HG03025 (cell line): ENCODE results near the gene RSPO4.
"Not testable (repeated sequence)": the region's sequence is repeated elsewhere in the genome, so short reads cannot be mapped to it uniquely, and the experiment has no call there.

Source experiments
- ATAC-seq: cut with Tn5 transposase; IDR thresholded peaks from one replicate; pipeline ENCODE4 v1.9.1; 2021; ENCODE audit warnings: mild to moderate bottlenecking, moderate library complexity; ENCODE audit not compliant: unreplicated experiment, low FRiP score

Gene RSPO4

DNA sequence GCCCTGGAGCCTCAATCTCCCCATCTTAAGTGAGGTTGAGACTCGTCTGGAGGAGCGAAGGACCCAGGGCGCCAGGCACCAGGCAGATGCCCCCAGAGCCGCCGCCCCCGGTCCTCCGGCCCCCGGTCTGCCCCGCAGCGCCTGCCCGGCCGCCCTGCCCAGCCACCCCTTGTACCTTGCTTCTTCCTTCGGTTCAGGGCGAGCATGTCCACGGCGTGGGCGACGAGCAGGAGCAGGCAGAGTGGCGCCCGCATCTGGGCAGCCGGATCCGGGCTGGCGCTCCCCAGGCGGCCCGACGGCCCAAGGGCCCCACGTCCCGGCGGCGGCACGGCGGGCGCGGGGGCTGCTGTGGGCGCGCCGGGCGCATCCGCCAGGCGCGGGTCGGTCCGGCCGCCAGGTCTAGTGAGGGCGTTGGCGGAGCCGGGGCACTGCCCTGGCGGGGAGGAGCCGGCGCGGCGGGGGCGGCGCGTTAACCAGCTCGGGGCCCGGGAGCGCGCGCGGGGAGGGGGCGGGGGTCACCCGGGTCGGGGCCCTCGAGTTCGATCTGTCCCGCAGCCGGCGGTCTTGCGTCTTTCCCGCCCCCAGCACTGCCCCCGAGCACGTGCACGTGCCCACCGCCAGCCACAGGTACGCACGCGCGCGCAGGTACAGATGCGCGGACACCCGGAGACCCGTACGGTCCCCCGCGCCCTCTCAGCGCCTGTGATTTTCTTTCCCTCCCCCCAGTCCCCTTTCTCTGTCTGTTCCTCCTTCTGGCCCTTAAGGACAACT lies at the start of gene RSPO4:
Gene RSPO4, minus strand, starts transcription at position 401 of the 771 bp plus-strand sequence. Its CDS starts 147 bp downstream, at position 254.
- ATAC-seq: no peak

DNA sequence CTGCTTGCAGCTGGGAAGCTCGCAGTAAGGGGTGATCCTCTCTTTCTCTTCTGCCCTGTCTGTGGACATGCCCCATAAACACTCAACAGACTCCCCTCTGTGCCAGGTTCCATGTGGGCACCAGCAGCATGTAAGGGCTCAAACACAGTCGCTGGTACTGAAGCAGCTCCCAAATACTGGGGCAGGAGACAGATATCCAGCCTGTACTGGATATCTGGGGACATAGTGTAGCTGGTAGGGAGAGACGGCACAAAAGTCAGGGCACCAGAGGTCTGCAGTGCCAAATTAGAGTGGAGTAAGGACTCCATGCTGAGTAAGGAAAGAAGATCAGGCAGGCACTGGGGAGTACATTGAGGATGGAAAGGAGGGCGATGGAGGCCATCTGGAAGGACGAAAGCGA lies 48.3 kb upstream of the RSPO4 start:
- ATAC-seq: no peak

DNA sequence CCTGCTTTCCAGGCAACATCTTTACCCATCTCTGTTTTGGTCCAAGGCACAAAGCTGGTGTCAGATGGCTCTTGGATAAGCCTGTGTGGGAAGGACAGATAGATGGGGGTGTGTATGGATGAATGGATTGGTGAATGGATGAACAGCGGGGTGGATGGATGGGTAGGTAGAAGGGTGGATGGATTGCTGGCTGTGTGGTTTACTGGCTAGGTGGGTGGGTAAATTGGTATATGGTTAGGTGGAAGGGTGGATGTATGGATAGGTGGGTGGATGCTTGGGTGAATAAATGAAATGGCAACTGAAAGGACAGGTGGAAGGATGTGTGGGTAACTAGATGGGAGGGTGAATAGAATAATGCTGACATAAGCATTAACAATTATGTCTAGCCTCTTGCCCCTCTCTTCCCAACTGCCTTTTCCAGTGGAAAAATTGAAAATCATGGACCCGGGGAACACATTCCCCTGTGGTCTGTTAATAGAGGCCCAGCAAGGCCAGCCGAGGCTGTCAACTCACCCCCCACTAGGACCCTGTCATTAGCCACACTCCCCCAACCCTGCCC lies 43.8 kb upstream of the RSPO4 start:
- no peak for ATAC-seq

- no peak for ATAC-seq
Measured at GRCh38 chr20:1041845-1042390, 39.8 kb upstream of the RSPO4 start.

DNA sequence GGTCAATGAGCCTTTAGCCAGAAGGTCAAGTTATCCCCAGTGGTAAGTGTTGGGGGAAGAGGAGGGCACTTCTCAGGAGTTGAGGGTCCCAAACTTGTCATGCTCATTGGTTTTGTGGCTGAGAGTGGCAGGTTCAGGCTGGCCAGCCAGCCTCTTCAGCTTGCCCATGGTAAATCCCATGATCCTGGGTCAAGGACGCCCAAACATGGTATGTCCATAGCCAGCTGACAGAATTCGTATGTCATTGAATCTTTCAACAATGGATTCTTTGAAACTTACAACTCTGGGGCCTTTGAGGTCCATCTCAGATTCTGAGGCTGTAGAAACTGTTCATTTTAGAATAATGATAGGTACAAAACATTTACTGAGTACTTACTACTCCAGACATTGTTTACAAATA lies 36.1 kb upstream of the RSPO4 start:
- no peak for ATAC-seq

- no peak for ATAC-seq
Measured at GRCh38 chr20:1037039-1037438, 34.9 kb upstream of the RSPO4 start.

- no peak for ATAC-seq
Measured at GRCh38 chr20:1035466-1035865, 33.4 kb upstream of the RSPO4 start.

- no peak for ATAC-seq
Measured at GRCh38 chr20:1034415-1034789, 32.3 kb upstream of the RSPO4 start.

DNA sequence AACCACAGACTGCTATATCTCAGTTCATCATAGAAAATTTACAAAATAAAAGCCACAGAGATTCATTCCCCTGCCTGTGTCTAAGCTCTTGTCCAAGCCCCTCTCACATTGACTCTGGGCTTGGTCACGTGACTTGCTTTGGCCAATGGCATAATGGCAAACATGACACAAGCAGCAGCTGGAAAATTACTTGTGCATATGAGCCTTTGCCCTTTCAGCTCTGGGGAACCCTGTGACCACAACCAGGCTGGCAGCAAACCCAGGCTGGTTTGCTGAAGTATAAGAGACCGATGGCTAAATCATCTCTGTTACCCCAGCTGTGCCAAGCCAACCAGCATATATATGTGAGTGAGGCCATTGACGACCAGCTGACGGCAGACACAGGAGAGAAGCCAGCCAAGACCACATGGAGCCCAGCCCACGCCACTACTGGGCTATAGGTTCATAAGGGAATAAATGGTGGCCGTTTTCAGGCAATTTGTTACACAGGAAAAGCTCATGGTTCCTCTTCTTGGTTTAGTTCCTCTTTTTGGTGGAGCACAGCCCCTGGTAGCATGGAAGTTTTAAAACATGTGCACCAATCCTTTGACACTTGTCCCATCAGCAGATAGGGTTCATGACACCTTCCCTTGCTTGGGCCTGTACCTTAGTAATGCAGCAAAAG lies 31.8 kb upstream of the RSPO4 start:
- ATAC-seq: no peak

GRCh38 chr20:1029980-1030379 lies 27.9 kb upstream of the RSPO4 start:
- no peak for ATAC-seq

DNA sequence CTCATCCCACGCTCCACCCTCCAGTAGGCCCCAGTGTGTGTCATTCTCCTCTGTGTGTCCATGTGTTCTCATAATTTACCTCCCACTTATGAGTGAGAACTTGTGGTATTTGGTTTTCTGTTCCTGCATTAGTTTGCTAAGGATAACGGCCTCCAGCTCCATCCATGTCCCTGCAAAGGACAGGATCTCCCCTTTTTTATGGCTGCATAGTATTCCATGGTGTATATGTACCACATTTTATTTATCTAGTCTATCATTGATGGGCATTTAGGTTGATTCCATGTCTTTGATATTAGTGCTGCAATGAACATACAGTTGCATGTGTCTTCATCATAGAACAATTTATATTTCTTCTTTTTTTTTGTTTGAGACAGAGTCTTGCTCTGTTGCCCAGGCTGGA lies 24.1 kb upstream of the RSPO4 start:
- ATAC-seq: not testable (repeated sequence)

- no peak for ATAC-seq
Measured at GRCh38 chr20:1022871-1023270, 20.8 kb upstream of the RSPO4 start.

DNA sequence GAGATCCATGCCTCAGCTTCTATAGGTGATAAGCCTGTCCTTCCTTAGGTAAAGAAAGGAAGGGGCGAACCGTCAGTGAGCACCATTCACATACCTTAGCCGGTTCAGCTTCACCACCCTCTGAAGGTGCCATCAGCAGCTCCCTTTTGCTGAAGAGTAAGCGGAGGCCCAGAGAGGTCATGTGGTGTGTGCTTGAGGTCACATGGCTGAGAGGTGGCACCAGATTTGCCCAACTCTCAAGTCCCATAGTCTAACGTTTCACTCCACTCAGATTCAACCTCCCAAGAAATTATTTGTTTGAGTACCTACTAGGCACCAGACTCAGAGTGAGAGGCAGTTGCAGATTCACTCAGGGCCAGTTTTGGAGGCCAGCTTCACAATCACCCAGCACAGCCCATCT lies 18.5 kb upstream of the RSPO4 start:
- no peak for ATAC-seq

DNA sequence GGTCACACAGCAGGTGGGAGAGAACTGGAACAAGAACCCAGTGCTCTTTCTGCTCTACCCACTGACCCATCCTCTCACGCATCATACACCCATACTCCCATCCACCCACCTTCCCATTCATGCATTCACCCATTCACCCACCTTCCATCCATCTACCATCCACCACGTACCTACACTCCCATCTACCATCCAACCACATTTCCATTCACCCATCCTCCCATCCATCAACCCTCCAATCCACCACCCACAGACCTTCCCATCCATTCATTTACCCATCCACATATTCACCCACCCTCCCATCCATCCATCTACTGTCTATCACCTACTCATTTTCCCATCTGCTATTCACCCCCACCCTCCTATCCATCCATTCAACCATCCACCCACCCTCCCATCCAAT lies 17.2 kb upstream of the RSPO4 start:
- no peak for ATAC-seq

- no peak for ATAC-seq
Measured at GRCh38 chr20:1017677-1018076, 15.6 kb upstream of the RSPO4 start.

DNA sequence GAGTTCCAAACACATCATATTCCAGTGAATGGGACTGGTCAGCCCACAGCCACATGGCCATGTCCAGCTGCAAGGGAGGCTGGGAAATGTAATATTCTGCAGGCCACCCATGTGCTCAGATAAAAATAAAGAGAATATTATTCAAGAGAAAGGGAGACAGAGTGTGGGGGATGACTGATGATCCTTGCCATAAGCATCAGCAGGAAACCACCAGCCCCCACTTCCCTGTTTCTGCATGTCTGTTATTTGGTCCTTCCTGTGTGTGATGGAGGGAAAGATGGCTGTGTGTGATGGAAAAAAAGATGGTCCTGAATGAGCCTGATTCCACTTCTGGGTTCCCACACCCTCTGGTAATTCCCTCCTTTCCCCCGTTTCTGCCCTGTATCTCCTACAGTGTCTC lies 13.1 kb upstream of the RSPO4 start:
- no peak for ATAC-seq

DNA sequence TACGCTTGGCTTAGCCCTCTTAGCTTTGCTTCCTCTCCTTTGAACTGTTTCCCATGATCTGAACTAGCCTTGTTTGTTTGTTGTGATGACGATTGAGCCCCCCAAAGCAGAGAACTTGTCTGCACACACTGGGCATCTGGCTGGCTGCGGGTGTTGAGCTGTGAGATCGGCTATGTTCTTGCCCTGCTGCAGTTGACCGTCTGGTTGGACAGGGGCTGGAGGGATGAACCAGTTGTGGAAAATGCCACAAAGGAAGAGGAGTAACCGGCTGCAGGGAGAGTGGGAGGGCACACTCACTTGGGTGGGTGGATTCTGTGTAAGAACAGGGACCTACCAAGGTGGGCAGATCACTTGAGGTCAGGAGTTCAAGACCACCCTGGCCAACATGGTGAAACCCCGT lies 12.4 kb upstream of the RSPO4 start:
- no peak for ATAC-seq

GRCh38 chr20:1013566-1014340 lies 11.6 kb upstream of the RSPO4 start:
- no peak for ATAC-seq

GRCh38 chr20:1012359-1013168 lies 10.5 kb upstream of the RSPO4 start:
- no peak for ATAC-seq

- ATAC-seq: no peak
Measured at GRCh38 chr20:1010659-1011058, 8.5 kb upstream of the RSPO4 start.
